T47D (cell line): ENCODE results near the gene MPDU1.

Experiments
- DNase-seq, 2 experiments: peaks; one replicate each; pipeline versions ENCODE4 v3.0.0 to v3.0.0-alpha.2; 2011 to 2012; ENCODE audit warnings: low read depth in 1 of 2, low spot score in 1 of 2
- JUND ChIP-seq: IDR thresholded peaks from 2 replicates; pipeline ENCODE4 v1.6.1; 2012; ENCODE audit warnings: low read depth
- in situ Hi-C: cut with HindIII; loops from 2 replicates; pipeline ENCODE4 v1.10.0; 2016; ENCODE audit warnings: low sequenced_read_pairs, low pct_unique_long_range_greater_than_20kb

Gene MPDU1

DNA sequence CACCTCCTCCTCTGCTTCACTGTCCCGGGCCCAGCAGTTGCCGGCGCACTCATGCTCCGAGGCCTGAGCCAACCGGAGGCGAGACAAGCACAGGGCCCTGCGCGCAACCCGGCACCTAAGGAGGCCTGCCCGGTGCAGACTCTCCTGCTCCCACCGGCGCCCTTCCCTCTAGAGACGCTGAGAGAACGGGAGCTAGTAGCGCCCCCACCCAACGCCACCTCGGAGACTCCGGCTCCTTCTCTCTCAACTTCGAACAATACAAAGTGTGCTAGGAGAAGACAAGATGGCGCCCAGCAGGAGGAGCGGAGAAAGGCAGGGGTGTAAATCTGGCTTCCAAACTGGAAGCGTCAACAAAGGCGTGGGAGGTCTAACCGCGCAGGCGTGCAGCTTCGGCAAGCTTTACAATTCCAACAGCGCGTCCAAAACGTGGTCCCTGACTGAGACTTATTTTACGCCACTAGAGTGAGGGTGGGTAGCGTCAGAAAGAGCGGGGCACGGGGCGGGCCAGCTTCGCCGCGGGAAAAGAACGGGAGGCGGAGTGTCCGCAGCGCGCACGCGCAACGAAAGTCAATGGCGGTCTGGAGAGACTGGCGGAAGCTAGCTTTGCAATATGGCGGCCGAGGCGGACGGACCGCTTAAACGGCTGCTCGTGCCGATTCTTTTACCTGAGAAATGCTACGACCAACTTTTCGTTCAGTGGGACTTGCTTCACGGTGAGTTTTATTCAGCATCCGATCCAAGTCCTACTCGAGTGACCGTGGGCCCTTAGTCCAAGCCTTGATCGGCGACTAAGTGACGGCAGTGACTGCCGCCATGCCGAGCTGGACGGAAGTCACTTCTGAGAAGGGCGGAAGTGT, at the start of gene MPDU1:
Gene MPDU1, plus strand, starts transcription at position 600 of the 857 bp plus-strand sequence. Its CDS starts 11 bp downstream, at position 611.
- in situ Hi-C loops, result no loop called here
- DNase-seq, result peak; percentile 72 to 97
- no peak for TF ChIP-seq JUND

GRCh38 chr17:7538050-7538449, 45.6 kb upstream of the MPDU1 start:
- in situ Hi-C loops, result no loop called here
- no peak for DNase-seq
- no peak for TF ChIP-seq JUND

- TF ChIP-seq JUND, result no peak
- DNase-seq, result no peak
- in situ Hi-C loops, result no loop called here
Observed at GRCh38 chr17:7538891-7539545, 44.6 kb upstream of the MPDU1 start.

DNA sequence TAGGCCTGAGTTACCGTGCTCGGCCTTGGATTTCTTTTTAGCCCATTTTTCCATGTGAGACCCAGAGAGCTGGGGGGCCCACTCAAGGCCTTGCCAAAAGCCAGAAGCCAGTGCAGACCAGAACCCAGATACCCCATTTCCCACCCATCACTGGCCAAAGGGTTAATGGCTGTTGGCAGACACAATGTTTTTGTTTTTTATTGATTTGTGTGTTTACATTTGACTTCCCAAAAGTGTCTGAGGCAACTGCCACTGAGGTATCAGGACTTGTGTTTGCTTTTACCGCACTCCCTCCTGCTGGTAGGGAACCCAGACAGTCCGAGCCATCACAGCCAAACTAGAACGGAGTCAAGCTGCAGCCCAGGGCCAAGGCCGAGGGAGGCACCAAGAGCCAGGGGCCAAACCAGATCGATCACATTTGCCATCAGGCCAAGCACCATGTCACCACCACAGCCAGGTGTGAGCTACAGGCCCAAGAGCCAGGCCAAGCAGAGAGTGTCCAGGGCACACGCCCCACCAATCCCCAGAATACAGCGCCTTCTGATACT, 42.5 kb upstream of the MPDU1 start:
- TF ChIP-seq JUND, result no peak
- no peak for DNase-seq
- in situ Hi-C loops, result no loop called here

DNA sequence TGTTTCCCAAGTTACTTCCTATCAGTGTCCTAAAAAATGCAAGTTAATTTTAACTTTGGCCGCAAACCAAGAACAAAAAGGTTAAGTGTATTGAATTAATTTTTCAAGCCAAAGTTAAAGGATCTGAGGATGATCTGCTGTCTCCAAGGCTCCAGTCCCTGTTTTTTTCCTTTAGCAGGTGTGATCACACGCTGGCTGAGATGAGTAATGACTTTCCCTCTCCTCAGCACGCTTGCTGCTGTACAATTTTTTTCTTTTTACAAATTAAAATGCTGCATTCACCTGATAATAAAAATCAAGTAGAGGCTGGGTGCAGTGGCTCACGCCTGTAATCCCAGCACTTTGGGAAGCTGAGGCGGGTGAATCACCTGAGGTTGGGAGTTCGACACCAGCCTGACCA, 38.7 kb upstream of the MPDU1 start:
- in situ Hi-C loops, result no loop called here

DNA sequence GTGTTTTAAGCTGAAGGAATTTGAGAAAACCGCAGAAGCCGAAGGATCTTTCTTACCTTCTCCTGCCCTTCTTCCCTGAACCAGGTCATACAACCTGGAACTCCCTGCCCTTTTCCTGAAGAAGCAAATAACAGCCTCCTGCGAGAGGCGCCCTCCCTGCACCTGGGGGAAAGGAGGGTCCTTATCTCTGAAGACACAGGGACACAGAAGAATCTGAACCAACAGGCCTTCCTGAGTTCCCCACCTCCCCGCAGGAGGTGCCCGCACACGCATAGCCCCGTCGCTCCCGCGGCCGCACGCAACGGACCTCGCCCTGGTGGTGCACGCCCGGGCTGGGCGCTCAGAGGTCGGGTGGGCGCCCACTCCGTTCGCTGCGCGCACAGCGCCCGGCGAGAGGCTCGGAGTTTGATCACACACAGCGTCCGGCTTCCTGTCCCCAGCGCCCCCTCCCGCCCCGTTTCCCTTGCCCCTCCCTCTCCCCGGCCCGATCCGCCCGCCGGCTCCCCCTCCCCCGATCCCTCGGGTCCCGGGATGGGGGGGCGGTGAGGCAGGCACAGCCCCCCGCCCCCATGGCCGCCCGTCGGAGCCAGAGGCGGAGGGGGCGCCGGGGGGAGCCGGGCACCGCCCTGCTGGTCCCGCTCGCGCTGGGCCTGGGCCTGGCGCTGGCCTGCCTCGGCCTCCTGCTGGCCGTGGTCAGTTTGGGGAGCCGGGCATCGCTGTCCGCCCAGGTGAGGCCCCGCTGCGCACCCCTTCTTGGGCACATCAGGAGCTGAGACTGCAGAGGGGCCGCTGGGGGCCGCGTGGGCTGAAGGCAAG, 34.9 kb upstream of the MPDU1 start, which contains the start of gene TNFSF12:
Gene TNFSF12, plus strand, starts transcription at position 474 of the 816 bp plus-strand sequence. Its CDS starts 96 bp downstream, at position 570.
- in situ Hi-C loops, result no loop called here
- DNase-seq, result no peak
- TF ChIP-seq JUND, result no peak

More for the DNA sequence above, 38.7 kb upstream of the MPDU1 start:
- TF ChIP-seq JUND, result no peak
- no peak for DNase-seq

- in situ Hi-C loops, result no loop called here
- no peak for TF ChIP-seq JUND
- no peak for DNase-seq
Observed at GRCh38 chr17:7549401-7550055, 34.1 kb upstream of the MPDU1 start.

- DNase-seq, result no peak
- TF ChIP-seq JUND, result no peak
- in situ Hi-C loops, result no loop called here
Observed at GRCh38 chr17:7550344-7550743, 33.3 kb upstream of the MPDU1 start.

GRCh38 chr17:7551396-7551795, 32.3 kb upstream of the MPDU1 start:
- no peak for TF ChIP-seq JUND
- in situ Hi-C loops, result no loop called here
- DNase-seq, result no peak

DNA sequence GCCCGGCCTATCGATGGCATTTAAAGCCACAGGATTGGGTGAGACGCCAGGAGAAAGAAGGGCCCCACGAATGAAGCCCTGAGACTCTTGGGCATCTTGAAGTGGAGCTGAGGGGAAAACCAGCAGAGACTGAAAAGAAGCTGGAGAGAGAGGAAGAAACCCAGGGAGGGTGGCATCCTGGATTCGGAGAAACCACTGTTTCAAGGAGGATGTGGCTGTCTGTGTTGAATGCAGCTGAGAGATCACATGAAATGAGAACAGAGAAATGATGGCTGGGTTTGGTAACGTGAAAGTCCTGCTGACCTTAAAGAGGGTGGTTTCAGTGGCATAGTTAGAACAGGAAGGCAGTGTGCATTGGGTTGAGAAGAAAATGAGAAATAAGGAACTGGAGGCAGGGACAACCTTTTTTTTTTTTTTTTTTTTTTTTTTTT, 31.0 kb upstream of the MPDU1 start:
- DNase-seq, result no peak
- no peak for TF ChIP-seq JUND
- in situ Hi-C loops, result no loop called here

DNA sequence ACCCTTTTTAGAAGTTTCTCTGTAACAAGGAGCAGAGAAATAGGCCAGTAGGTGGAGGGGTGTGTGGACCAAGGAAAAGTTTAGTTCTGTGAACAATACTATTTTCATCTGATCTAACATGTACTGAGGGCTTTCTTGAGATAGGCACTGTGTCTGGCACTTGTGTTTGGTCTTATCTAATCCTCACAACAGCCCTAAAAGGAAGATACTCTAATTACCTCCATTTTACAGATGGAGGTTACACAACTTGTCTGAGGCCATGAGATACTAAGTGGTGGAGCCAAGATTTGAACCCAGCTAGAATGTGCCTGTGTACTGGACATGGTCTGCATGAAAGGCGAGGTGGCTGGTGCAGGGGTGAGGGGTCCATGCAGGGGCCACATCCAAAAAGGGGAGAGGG, 30.3 kb upstream of the MPDU1 start:
- DNase-seq, result no peak
- in situ Hi-C loops, result no loop called here
- no peak for TF ChIP-seq JUND
